Vagina (tissue), 2 donors: Measurements from ENCODE around the gene NINJ1. TPM values are rescaled to one million over a fixed set of nuclear protein-coding genes. Genes with fewer than 3 reads are reported as not detected.
A peak's percentile ranks its signal among the peaks of the same experiment; 100 is the strongest.

ENCODE experiments used
- DNase-seq, 2 donors: peaks; one replicate each; pipeline ENCODE4 v3.0.0-alpha.2; 2017; ENCODE audit errors: extremely low spot score in 2 of 2
- H3K27ac ChIP-seq: fragments of 200-600 bp; sonication (generic); one replicate; pipeline ENCODE4 v1.5.1; 2019
- H3K27me3 ChIP-seq: fragments of 200-600 bp; sonication (generic); one replicate; pipeline ENCODE4 v1.5.1; 2019
- H3K36me3 ChIP-seq, 2 donors: fragments of 200-600 bp; sonication (generic); one replicate each; pipeline ENCODE4 v1.5.1; 2017 to 2019
- H3K4me1 ChIP-seq: fragments of 200-600 bp; sonication (generic); one replicate; pipeline ENCODE4 v1.5.1; 2019
- H3K4me3 ChIP-seq, 2 donors: fragments of 200-600 bp; sonication (generic); 1 replicate in 1 of 2; 2 replicates in 1 of 2; pipeline ENCODE4 v1.5.1; 2016 to 2019
- H3K9me3 ChIP-seq: fragments of 200-600 bp; sonication (generic); one replicate; pipeline ENCODE4 v1.5.1; 2019
- CTCF ChIP-seq, 3 experiments: fragments of 450-650 bp in 2 of 3; fragments of 200-600 bp in 1 of 3; sonication (generic) in 1 of 3; IDR thresholded peaks; one replicate each; pipeline ENCODE4 v1.5.1; 2017 to 2019; ENCODE audit warnings: antibody characterized with exemption in 3 of 3, mild to moderate bottlenecking in 2 of 3, moderate library complexity in 2 of 3
- POLR2A ChIP-seq, 2 donors: fragments of 450-650 bp; IDR thresholded peaks; one replicate each; pipeline ENCODE4 v1.6.1; 2017; ENCODE audit warnings: antibody characterized with exemption in 2 of 2, mild to moderate bottlenecking in 2 of 2, moderate library complexity in 2 of 2
- POLR2AphosphoS5 ChIP-seq, 2 donors: sonication (generic); formaldehyde crosslinking; IDR thresholded peaks; one replicate each; pipeline ENCODE4 v1.9.0; 2017; ENCODE audit warnings: antibody characterized with exemption in 2 of 2, mild to moderate bottlenecking in 2 of 2, low read depth in 1 of 2; ENCODE audit not compliant: insufficient read depth in 1 of 2
- intact Hi-C: fragments of 100-400 bp; cut with DNase I; formaldehyde crosslinking; loops from one replicate; pipeline ENCODE4 v1.15.1; 2023
- total RNA-seq: library from RNA; depleted of rRNA; stranded (reverse); fragments of >200 nt; gene quantifications from one replicate; pipeline ENCODE4 v1.2.3, GENCODE V29; 2016

NINJ1 gene
- 78.6 TPM for total RNA-seq

GRCh38 chr9:93134015-93134739, at the start of gene NINJ1:
NINJ1 (minus strand) TSS chr9:93134251; CDS start chr9:93134217, 34 bp downstream.
- peak in 1 of 2 donors; percentile 90 for DNase-seq
- H3K4me3 ChIP-seq, result peak within 1 kb of the TSS; percentile 85 to 95
- H3K36me3 ChIP-seq, result no peaks in the 10 kb centered on the region
- H3K27me3 ChIP-seq, result no peaks in the 10 kb centered on the region
- TF ChIP-seq POLR2AphosphoS5 (IDR thresholded peaks at IDR 0.05; ENCODE audit: insufficient read depth in 1 of 2, low read depth in 1 of 2) (peak; percentile 20 to 92), POLR2A (IDR thresholded peaks at IDR 0.05) (peak in 1 of 2 donors; percentile 84), CTCF (IDR thresholded peaks at IDR 0.05) (no peak)
- intact Hi-C loops, result no loop called here
- H3K4me1 ChIP-seq, result peaks cover 78% of the 10 kb centered on the region
- H3K27ac ChIP-seq, result peak within 1 kb of the TSS; percentile 99
- H3K9me3 ChIP-seq, result no peaks in the 10 kb centered on the region

GRCh38 chr9:93183131-93183662, 49.1 kb upstream of the NINJ1 start:
- intact Hi-C loops, result no loop called here
- TF ChIP-seq CTCF (IDR thresholded peaks at IDR 0.05) (no peak), POLR2A (IDR thresholded peaks at IDR 0.05) (no peak), POLR2AphosphoS5 (IDR thresholded peaks at IDR 0.05; ENCODE audit: insufficient read depth in 1 of 2, low read depth in 1 of 2) (no peak)
- Histone ChIP-seq H3K4me3 (peak overlapping the region; percentile 49 to 78), H3K27ac (no peak overlapping the region), H3K36me3 (no peaks in the 10 kb centered on the region), H3K9me3 (no peaks in the 10 kb centered on the region), H3K27me3 (no peaks in the 10 kb centered on the region), H3K4me1 (peaks cover 7% of the 10 kb centered on the region)
- no peak for DNase-seq

GRCh38 chr9:93182572-93182971, 48.5 kb upstream of the NINJ1 start:
- no peak overlapping the region for H3K27ac ChIP-seq
- H3K36me3 ChIP-seq, result no peaks in the 10 kb centered on the region
- H3K4me3 ChIP-seq, result no peak overlapping the region
- H3K27me3 ChIP-seq, result no peaks in the 10 kb centered on the region
- intact Hi-C loops, result no loop called here
- TF ChIP-seq POLR2AphosphoS5 (IDR thresholded peaks at IDR 0.05; ENCODE audit: insufficient read depth in 1 of 2, low read depth in 1 of 2) (no peak), POLR2A (IDR thresholded peaks at IDR 0.05) (no peak), CTCF (IDR thresholded peaks at IDR 0.05) (no peak)
- no peaks in the 10 kb centered on the region for H3K9me3 ChIP-seq
- H3K4me1 ChIP-seq, result peaks cover 7% of the 10 kb centered on the region
- DNase-seq, result no peak

GRCh38 chr9:93181672-93182435, 47.8 kb upstream of the NINJ1 start:
- TF ChIP-seq POLR2A (IDR thresholded peaks at IDR 0.05) (no peak), POLR2AphosphoS5 (IDR thresholded peaks at IDR 0.05; ENCODE audit: insufficient read depth in 1 of 2, low read depth in 1 of 2) (no peak), CTCF (IDR thresholded peaks at IDR 0.05) (no peak)
- intact Hi-C loops, result no loop called here
- H3K4me1 ChIP-seq, result peaks cover 7% of the 10 kb centered on the region

More at GRCh38 chr9:93181672-93182435, 47.8 kb upstream of the NINJ1 start:
- Histone ChIP-seq H3K36me3 (no peaks in the 10 kb centered on the region), H3K9me3 (no peaks in the 10 kb centered on the region), H3K27me3 (no peaks in the 10 kb centered on the region), H3K4me3 (no peak overlapping the region), H3K27ac (no peak overlapping the region)
- DNase-seq, result no peak
